HepG2 (cell line): ENCODE measurements around the gene MALRD1. TPM values are rescaled to one million over a fixed set of nuclear protein-coding genes. Genes with fewer than 3 reads are reported as not detected.

ENCODE experiments used
- ATAC-seq: fragments of 200-7000 bp; cut with Tn5 transposase; 3 replicates; pipeline ENCODE4 v1.9.1; 2020; ENCODE audit warnings: mild to moderate bottlenecking, moderate library complexity
- BruUV-seq: library from RNA; stranded (reverse); fragments of 400-500 nt; replicated peaks from 2 replicates; lab custom pipeline; 2021; lab: Mats Ljungman, UMichigan
- CTCF ChIA-PET: fragments of 300-600 bp; formaldehyde crosslinking; extraction: SDS; loops from one replicate; lab custom pipeline; 2021; ENCODE audit warnings: low total read pairs, inconsistent platforms, low intra/inter-chr PET ratio; lab: Yijun Ruan, JAX
- POLR2A ChIA-PET: fragments of 350-600 bp; sonication (Branson Sonifier 250); formaldehyde crosslinking; loops from one replicate; lab custom pipeline; 2020; ENCODE audit warnings: antibody characterized with exemption, inconsistent platforms; lab: Yijun Ruan, JAX
- DNase-seq: peaks from one replicate; pipeline ENCODE4 v3.0.0-alpha.2; 2015; ENCODE audit warnings: low spot score
- FAIRE-seq: peaks from 3 replicates; lab custom pipeline; 2011; peaks lifted over from hg19 to GRCh38; lab: Jason Lieb, UNC
- H2AFZ ChIP-seq: one replicate; pipeline ENCODE4 v1.6.1; 2011; ENCODE audit warnings: low read length, inconsistent platforms
- H3K27ac ChIP-seq: fragments of 300-600 bp; 3 replicates; pipeline ENCODE4 v1.8.0; 2011; ENCODE audit warnings: mixed run types, mild to moderate bottlenecking, mixed read lengths, low read length, inconsistent platforms; ENCODE audit not compliant: insufficient read depth; ENCODE audit errors: extremely low read length
- H3K27me3 ChIP-seq, 2 experiments: fragments of 200-600 bp in 1 of 2; 2 replicates in 1 of 2; 3 replicates in 1 of 2; pipeline versions ENCODE4 v1.6.0 to v1.8.0; 2011; ENCODE audit warnings: low read length in 2 of 2, mild to moderate bottlenecking in 2 of 2, moderate library complexity in 2 of 2, inconsistent platforms in 1 of 2; ENCODE audit not compliant: insufficient read depth in 2 of 2, control insufficient read depth in 1 of 2
- H3K36me3 ChIP-seq, 2 experiments: fragments of 200-600 bp in 1 of 2; replicated peaks in 1 of 2; 2 replicates in 1 of 2; 3 replicates in 1 of 2; pipeline versions ENCODE4 v1.5.1 to v1.8.0; 2011; ENCODE audit warnings: low read length in 2 of 2, inconsistent platforms in 1 of 2; ENCODE audit not compliant: insufficient read depth in 2 of 2, control insufficient read depth in 1 of 2
- H3K4me1 ChIP-seq: 2 replicates; pipeline ENCODE4 v1.5.1; 2012; ENCODE audit warnings: low read length, inconsistent platforms; ENCODE audit not compliant: insufficient read depth
- H3K4me2 ChIP-seq: 2 replicates; pipeline ENCODE4 v1.6.0; 2011; ENCODE audit warnings: low read depth, low read length, inconsistent platforms
- H3K4me3 ChIP-seq, 3 experiments: fragments of 200-600 bp in 1 of 3; sonication (generic), shearing (Covaris generic) in 1 of 3; replicated peaks in 1 of 3; 2 replicates each; pipeline ENCODE4 v1.5.1; 2011 to 2016; ENCODE audit warnings: low read length in 3 of 3, inconsistent platforms in 2 of 3, low read depth in 2 of 3, mild to moderate bottlenecking in 2 of 3, control low read depth in 1 of 3, mixed read lengths in 1 of 3; ENCODE audit not compliant: insufficient read depth in 1 of 3
- H3K79me2 ChIP-seq: one replicate; pipeline ENCODE4 v1.6.1; 2011; ENCODE audit warnings: low read length, inconsistent platforms; ENCODE audit not compliant: insufficient read depth
- H3K9ac ChIP-seq: 2 replicates; pipeline ENCODE4 v1.6.0; 2011; ENCODE audit warnings: mild to moderate bottlenecking, low read depth, low read length, inconsistent platforms; ENCODE audit not compliant: insufficient read depth
- H3K9me3 ChIP-seq: 2 replicates; pipeline ENCODE4 v1.5.1; 2012; ENCODE audit warnings: mild to moderate bottlenecking, low read length
- H4K20me1 ChIP-seq: 2 replicates; pipeline ENCODE4 v1.6.0; 2011; ENCODE audit warnings: inconsistent platforms, mild to moderate bottlenecking, low read length, moderate library complexity; ENCODE audit not compliant: insufficient read depth
- ATRX ChIP-seq: sonication (generic); formaldehyde crosslinking; IDR thresholded peaks from 2 replicates; pipeline ENCODE4 v1.4.0; 2020; ENCODE audit warnings: missing genetic modification reagents, borderline replicate concordance
- ESRRA ChIP-seq: sonication (generic); formaldehyde crosslinking; IDR thresholded peaks from 2 replicates; pipeline ENCODE4 v1.5.1; 2020; ENCODE audit warnings: mild to moderate bottlenecking, low read depth, missing genetic modification reagents
- HMGXB3 ChIP-seq: sonication (generic); formaldehyde crosslinking; IDR thresholded peaks from 2 replicates; pipeline ENCODE4 v1.4.0; 2020; ENCODE audit warnings: missing genetic modification reagents, borderline replicate concordance
- HNRNPK ChIP-seq: fragments of 200-400 bp; formaldehyde crosslinking; IDR thresholded peaks from 2 replicates; pipeline ENCODE4 v1.6.1; 2018; ENCODE audit warnings: low read length, low read depth, moderate library complexity, mild to moderate bottlenecking; ENCODE audit not compliant: poor library complexity, severe bottlenecking
- MBD4 ChIP-seq: IDR thresholded peaks from 2 replicates; pipeline ENCODE4 v1.6.1; 2012; ENCODE audit warnings: low read length, inconsistent platforms, borderline replicate concordance
- TGIF2 ChIP-seq: IDR thresholded peaks from 2 replicates; pipeline ENCODE4 v1.6.1; 2016; ENCODE audit warnings: control low read depth, missing compliant biosample characterization
- XRCC5 ChIP-seq: fragments of 200-400 bp; formaldehyde crosslinking; optimal IDR thresholded peaks from 2 replicates; pipeline ENCODE3; 2017; ENCODE audit warnings: mild to moderate bottlenecking, low read length
- ZFY ChIP-seq: sonication (generic); formaldehyde crosslinking; IDR thresholded peaks from 2 replicates; pipeline ENCODE4 v1.4.0; 2020; ENCODE audit warnings: missing genetic modification reagents
- ZKSCAN1 ChIP-seq: fragments of 150-350 bp; IDR thresholded peaks from 2 replicates; pipeline ENCODE4 v1.6.1; 2014; ENCODE audit warnings: low read length
- ZNF547 ChIP-seq: sonication (generic); formaldehyde crosslinking; IDR thresholded peaks from 2 replicates; pipeline ENCODE4 v1.5.1; 2020; ENCODE audit warnings: mild to moderate bottlenecking, missing genetic modification reagents
- ZNF652 ChIP-seq: IDR thresholded peaks from 2 replicates; pipeline ENCODE4 v1.6.1; 2016; ENCODE audit warnings: low read depth, borderline replicate concordance
- in situ Hi-C: cut with HindIII; loops from 2 replicates; pipeline ENCODE4 v1.10.0; 2017; ENCODE audit warnings: low pct_unique_long_range_greater_than_20kb; ENCODE audit not compliant: extremely low pct_ligation_motif_present
- intact Hi-C: fragments of 100-400 bp; cut with micrococcal nuclease; formaldehyde crosslinking; loops from one replicate; pipeline ENCODE4 v1.10.0; 2022; ENCODE audit not compliant: unreplicated experiment
- polyA plus RNA-seq, 8 experiments: library from polyadenylated mRNA; depleted of rRNA in 3 of 8; stranded (reverse) in 7 of 8; unstranded in 1 of 8; fragments of >200 nt; fragmentation: Illumina TruSeq in 4 of 8; extraction: Trizol in 4 of 8; gene quantifications; 2 replicates each; pipeline versions ENCODE4 v1.2.1 to v1.2.3, GENCODE V29; 2011 to 2016; ENCODE audit warnings: low read depth in 4 of 8, missing spikeins in 1 of 8, mixed read lengths in 1 of 8; ENCODE audit not compliant: insufficient read depth in 1 of 8
- total RNA-seq, 5 experiments: library from RNA; depleted of rRNA; stranded (reverse); fragments of >200 nt; fragmentation: Illumina TruSeq; extraction: Trizol; gene quantifications; 2 replicates each; pipeline ENCODE4 v1.2.3, GENCODE V29; 2016; ENCODE audit warnings: low read depth in 1 of 5
- TF ChIP-seq, protein P1 (sequence below): sonication (generic); formaldehyde crosslinking; IDR thresholded peaks from 2 replicates; pipeline ENCODE4 v1.4.0; 2020; ENCODE audit warnings: mild to moderate bottlenecking, missing genetic modification reagents
- TF ChIP-seq, protein P2 (sequence below): sonication (generic); formaldehyde crosslinking; conservative IDR thresholded peaks from 2 replicates; pipeline ENCODE4 v1.4.0; 2020; ENCODE audit warnings: missing genetic modification reagents

MALRD1 gene
- total and polyA plus RNA-seq, 2 of the 13 experiments (the other 11 are each of a cell fraction or from before 2014, with no cell fraction given) = 5.7 to 15.4 TPM

GRCh38 chr10:19071946-19072345, 23.3 kb downstream of the MALRD1 start (continued):
- TF ChIP-seq, protein P1, sequence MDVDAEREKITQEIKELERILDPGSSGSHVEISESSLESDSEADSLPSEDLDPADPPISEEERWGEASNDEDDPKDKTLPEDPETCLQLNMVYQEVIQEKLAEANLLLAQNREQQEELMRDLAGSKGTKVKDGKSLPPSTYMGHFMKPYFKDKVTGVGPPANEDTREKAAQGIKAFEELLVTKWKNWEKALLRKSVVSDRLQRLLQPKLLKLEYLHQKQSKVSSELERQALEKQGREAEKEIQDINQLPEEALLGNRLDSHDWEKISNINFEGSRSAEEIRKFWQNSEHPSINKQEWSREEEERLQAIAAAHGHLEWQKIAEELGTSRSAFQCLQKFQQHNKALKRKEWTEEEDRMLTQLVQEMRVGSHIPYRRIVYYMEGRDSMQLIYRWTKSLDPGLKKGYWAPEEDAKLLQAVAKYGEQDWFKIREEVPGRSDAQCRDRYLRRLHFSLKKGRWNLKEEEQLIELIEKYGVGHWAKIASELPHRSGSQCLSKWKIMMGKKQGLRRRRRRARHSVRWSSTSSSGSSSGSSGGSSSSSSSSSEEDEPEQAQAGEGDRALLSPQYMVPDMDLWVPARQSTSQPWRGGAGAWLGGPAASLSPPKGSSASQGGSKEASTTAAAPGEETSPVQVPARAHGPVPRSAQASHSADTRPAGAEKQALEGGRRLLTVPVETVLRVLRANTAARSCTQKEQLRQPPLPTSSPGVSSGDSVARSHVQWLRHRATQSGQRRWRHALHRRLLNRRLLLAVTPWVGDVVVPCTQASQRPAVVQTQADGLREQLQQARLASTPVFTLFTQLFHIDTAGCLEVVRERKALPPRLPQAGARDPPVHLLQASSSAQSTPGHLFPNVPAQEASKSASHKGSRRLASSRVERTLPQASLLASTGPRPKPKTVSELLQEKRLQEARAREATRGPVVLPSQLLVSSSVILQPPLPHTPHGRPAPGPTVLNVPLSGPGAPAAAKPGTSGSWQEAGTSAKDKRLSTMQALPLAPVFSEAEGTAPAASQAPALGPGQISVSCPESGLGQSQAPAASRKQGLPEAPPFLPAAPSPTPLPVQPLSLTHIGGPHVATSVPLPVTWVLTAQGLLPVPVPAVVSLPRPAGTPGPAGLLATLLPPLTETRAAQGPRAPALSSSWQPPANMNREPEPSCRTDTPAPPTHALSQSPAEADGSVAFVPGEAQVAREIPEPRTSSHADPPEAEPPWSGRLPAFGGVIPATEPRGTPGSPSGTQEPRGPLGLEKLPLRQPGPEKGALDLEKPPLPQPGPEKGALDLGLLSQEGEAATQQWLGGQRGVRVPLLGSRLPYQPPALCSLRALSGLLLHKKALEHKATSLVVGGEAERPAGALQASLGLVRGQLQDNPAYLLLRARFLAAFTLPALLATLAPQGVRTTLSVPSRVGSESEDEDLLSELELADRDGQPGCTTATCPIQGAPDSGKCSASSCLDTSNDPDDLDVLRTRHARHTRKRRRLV (CRISPR knock-in tag) = no peak
- TF ChIP-seq, all 625 proteins: peak for 0

DNA sequence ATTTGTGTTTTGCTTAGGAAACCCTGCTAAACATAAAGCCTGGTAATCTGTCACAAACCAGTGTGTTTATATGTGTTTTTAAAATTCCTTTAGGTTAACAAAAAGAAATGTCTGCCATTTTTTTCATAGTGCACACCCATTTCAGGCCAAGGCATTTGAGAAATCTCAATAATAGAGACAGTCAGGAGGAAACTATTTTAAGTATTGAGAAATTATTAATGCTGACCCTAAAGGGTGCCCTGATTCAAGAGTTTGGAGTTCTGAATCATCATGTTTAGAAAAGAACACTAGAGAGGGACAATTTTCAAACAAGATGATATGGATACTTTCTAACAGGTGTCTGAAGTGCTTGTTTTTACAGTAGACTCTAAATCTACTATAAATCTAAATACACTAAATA, 28.7 kb downstream of the MALRD1 start:
- DNase-seq (no peak), FAIRE-seq (no peak), ATAC-seq (no peak)
- Histone ChIP-seq H3K27ac (no peak overlapping the region), H3K9me3 (no peaks in the 10 kb centered on the region), H3K27me3 (no peaks in the 10 kb centered on the region), H3K79me2 (no peaks in the 10 kb centered on the region), H3K4me1 (no peaks in the 10 kb centered on the region), H3K9ac (no peak overlapping the region), H3K4me3 (no peak overlapping the region), H3K4me2 (no peak overlapping the region), H3K36me3 (no peaks in the 10 kb centered on the region), H4K20me1 (no peaks in the 10 kb centered on the region), H2AFZ (no peak overlapping the region)
- BruUV-seq = no TSS peak
- ChIA-PET CTCF (no interaction called here), POLR2A (no interaction called here)
- in situ Hi-C loops = no loop called here
- intact Hi-C loops = no loop called here
- TF ChIP-seq TGIF2 (CRISPR knock-in tag) (no peak), ESRRA (CRISPR knock-in tag) (no peak), ZNF652 (CRISPR knock-in tag) (no peak), HNRNPK (no peak), ZNF547 (CRISPR knock-in tag) (no peak), MBD4 (no peak), HMGXB3 (CRISPR knock-in tag) (no peak), ZFY (no peak), ZKSCAN1 (no peak), XRCC5 (no peak), ATRX (no peak)
- TF ChIP-seq, protein P2, sequence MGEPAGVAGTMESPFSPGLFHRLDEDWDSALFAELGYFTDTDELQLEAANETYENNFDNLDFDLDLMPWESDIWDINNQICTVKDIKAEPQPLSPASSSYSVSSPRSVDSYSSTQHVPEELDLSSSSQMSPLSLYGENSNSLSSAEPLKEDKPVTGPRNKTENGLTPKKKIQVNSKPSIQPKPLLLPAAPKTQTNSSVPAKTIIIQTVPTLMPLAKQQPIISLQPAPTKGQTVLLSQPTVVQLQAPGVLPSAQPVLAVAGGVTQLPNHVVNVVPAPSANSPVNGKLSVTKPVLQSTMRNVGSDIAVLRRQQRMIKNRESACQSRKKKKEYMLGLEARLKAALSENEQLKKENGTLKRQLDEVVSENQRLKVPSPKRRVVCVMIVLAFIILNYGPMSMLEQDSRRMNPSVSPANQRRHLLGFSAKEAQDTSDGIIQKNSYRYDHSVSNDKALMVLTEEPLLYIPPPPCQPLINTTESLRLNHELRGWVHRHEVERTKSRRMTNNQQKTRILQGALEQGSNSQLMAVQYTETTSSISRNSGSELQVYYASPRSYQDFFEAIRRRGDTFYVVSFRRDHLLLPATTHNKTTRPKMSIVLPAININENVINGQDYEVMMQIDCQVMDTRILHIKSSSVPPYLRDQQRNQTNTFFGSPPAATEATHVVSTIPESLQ (CRISPR knock-in tag) = no peak
